Measurements from ENCODE around the gene SLC5A10.

SLC5A10 gene

GRCh38 chr17:19006698-19007097, 54.7 kb downstream of the SLC5A10 start:
- Histone ChIP-seq H3K4me2 (ENCODE audit: low read depth, low read length) (no peak overlapping the region), H3K9me3 (replicated peaks; ENCODE audit: insufficient read depth, low read length) (no peaks in the 10 kb centered on the region), H3K27ac (ENCODE audit: low read length) (no peak overlapping the region), H3K4me1 (ENCODE audit: low read length) (peaks cover 13% of the 10 kb centered on the region), H3F3A (ENCODE audit: insufficient read depth, low read length) (peaks cover 11% of the 10 kb centered on the region; the same call in 1 of the 2 replicates), H3K4me3 (ENCODE audit: low read length) (no peak overlapping the region), H4K20me1 (ENCODE audit: insufficient read depth, low read length) (no peaks in the 10 kb centered on the region; the same call in 1 of the 2 replicates), H2AFZ (ENCODE audit: low read length) (no peak overlapping the region), H3K36me3 (replicated peaks; ENCODE audit: insufficient read depth, low read length) (no peaks in the 10 kb centered on the region), H3K9me2 (replicated peaks; ENCODE audit: insufficient read depth, low read length) (no peaks in the 10 kb centered on the region), H3K9ac (ENCODE audit: low read length) (no peak overlapping the region), H3K27me3 (replicated peaks; ENCODE audit: insufficient read depth, low read length) (no peaks in the 10 kb centered on the region), H3K79me2 (ENCODE audit: low read length) (peaks cover 19% of the 10 kb centered on the region)
- TF ChIP-seq EZH2phosphoT487 (IDR thresholded peaks at IDR 0.05; ENCODE audit: low read length) (no peak), EZH2 (optimal IDR thresholded peaks at IDR 0.05; ENCODE audit: low read depth, low read length) (no peak)
- TF ChIP-seq, protein P1, sequence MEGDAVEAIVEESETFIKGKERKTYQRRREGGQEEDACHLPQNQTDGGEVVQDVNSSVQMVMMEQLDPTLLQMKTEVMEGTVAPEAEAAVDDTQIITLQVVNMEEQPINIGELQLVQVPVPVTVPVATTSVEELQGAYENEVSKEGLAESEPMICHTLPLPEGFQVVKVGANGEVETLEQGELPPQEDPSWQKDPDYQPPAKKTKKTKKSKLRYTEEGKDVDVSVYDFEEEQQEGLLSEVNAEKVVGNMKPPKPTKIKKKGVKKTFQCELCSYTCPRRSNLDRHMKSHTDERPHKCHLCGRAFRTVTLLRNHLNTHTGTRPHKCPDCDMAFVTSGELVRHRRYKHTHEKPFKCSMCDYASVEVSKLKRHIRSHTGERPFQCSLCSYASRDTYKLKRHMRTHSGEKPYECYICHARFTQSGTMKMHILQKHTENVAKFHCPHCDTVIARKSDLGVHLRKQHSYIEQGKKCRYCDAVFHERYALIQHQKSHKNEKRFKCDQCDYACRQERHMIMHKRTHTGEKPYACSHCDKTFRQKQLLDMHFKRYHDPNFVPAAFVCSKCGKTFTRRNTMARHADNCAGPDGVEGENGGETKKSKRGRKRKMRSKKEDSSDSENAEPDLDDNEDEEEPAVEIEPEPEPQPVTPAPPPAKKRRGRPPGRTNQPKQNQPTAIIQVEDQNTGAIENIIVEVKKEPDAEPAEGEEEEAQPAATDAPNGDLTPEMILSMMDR (IDR thresholded peaks at IDR 0.05; ENCODE audit: low read length), result no peak
- DNase-seq, result no peak

DNA sequence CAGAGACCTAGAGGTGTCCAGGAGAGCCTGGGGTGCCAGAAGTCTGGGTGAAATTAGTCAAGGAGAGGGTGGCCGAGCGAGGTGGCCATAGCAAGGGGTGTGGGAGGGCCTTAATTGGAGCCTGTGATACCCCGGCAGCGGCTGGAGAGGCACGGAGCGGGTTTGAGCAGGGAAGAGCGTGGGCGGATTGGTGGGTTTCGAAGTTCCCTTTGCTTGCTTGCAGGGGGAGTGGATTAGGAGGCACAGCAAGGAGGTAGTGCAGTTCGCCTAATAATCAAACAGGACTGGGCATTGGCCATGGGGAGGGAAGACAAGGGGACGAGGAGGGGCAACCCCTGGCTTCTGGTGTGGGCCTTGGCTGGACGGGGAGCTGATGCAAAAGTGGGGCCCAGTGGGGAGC, 58.0 kb downstream of the SLC5A10 start:
- no peak for DNase-seq
- Histone ChIP-seq H3K27me3 (replicated peaks; ENCODE audit: insufficient read depth, low read length) (no peaks in the 10 kb centered on the region), H2AFZ (ENCODE audit: low read length) (no peak overlapping the region), H3K36me3 (replicated peaks; ENCODE audit: insufficient read depth, low read length) (no peaks in the 10 kb centered on the region), H3F3A (ENCODE audit: insufficient read depth, low read length) (peaks cover 8% of the 10 kb centered on the region; the same call in 1 of the 2 replicates), H3K27ac (ENCODE audit: low read length) (no peak overlapping the region), H3K4me2 (ENCODE audit: low read depth, low read length) (no peak overlapping the region), H3K9me3 (replicated peaks; ENCODE audit: insufficient read depth, low read length) (no peaks in the 10 kb centered on the region), H4K20me1 (ENCODE audit: insufficient read depth, low read length) (no peaks in the 10 kb centered on the region), H3K4me1 (ENCODE audit: low read length) (peaks cover 2% of the 10 kb centered on the region; the same call in 1 of the 2 replicates), H3K4me3 (ENCODE audit: low read length) (no peak overlapping the region), H3K79me2 (ENCODE audit: low read length) (no peaks in the 10 kb centered on the region), H3K9ac (ENCODE audit: low read length) (no peak overlapping the region), H3K9me2 (replicated peaks; ENCODE audit: insufficient read depth, low read length) (no peaks in the 10 kb centered on the region)
- no peak for TF ChIP-seq EZH2 (optimal IDR thresholded peaks at IDR 0.05; ENCODE audit: low read depth, low read length)
- TF ChIP-seq, protein P1 (IDR thresholded peaks at IDR 0.05; ENCODE audit: low read length), result no peak
- TF ChIP-seq EZH2phosphoT487 (IDR thresholded peaks at IDR 0.05; ENCODE audit: low read length), result no peak

- no peak overlapping the region for H2AFZ ChIP-seq (ENCODE audit: low read length)
- no peaks in the 10 kb centered on the region for H4K20me1 ChIP-seq (ENCODE audit: insufficient read depth, low read length)
- no peaks in the 10 kb centered on the region for H3F3A ChIP-seq (ENCODE audit: insufficient read depth, low read length)
- H3K9me2 ChIP-seq (replicated peaks; ENCODE audit: insufficient read depth, low read length), result no peaks in the 10 kb centered on the region
- no peak for DNase-seq
- H3K27me3 ChIP-seq (replicated peaks; ENCODE audit: insufficient read depth, low read length), result no peaks in the 10 kb centered on the region
- no peak overlapping the region for H3K27ac ChIP-seq (ENCODE audit: low read length)
- no peak overlapping the region for H3K4me3 ChIP-seq (ENCODE audit: low read length)
- no peak overlapping the region for H3K4me2 ChIP-seq (ENCODE audit: low read depth, low read length)
- TF ChIP-seq, protein P1 (IDR thresholded peaks at IDR 0.05; ENCODE audit: low read length), result no peak
- no peak for TF ChIP-seq EZH2phosphoT487 (IDR thresholded peaks at IDR 0.05; ENCODE audit: low read length)
- no peak for TF ChIP-seq EZH2 (optimal IDR thresholded peaks at IDR 0.05; ENCODE audit: low read depth, low read length)
- H3K79me2 ChIP-seq (ENCODE audit: low read length), result no peaks in the 10 kb centered on the region
- no peaks in the 10 kb centered on the region for H3K9me3 ChIP-seq (replicated peaks; ENCODE audit: insufficient read depth, low read length)
- H3K4me1 ChIP-seq (ENCODE audit: low read length), result no peaks in the 10 kb centered on the region
- H3K36me3 ChIP-seq (replicated peaks; ENCODE audit: insufficient read depth, low read length), result no peaks in the 10 kb centered on the region
- H3K9ac ChIP-seq (ENCODE audit: low read length), result no peak overlapping the region
These were observed 59.0 kb downstream of the SLC5A10 start for GRCh38 chr17:19010729-19011505.
